GM12891 (cell line): ENCODE data around the gene PLPP3.

ENCODE experiments used
- PAX5 ChIP-seq: IDR thresholded peaks from 2 replicates; pipeline ENCODE4 v1.6.1; 2011; ENCODE audit warnings: low read length, moderate library complexity, mild to moderate bottlenecking; ENCODE audit not compliant: insufficient read depth, severe bottlenecking
- POLR2A ChIP-seq: IDR thresholded peaks from 2 replicates; pipeline ENCODE4 v1.6.1; 2011; ENCODE audit warnings: low read depth, low read length, control low read depth
- POLR2AphosphoS5 ChIP-seq: IDR thresholded peaks from 2 replicates; pipeline ENCODE4 v1.6.1; 2011; ENCODE audit warnings: low read depth, low read length, control low read depth
- POU2F2 ChIP-seq: IDR thresholded peaks from 2 replicates; pipeline ENCODE4 v1.6.1; 2011; ENCODE audit warnings: low read depth, mild to moderate bottlenecking, control low read depth, low read length, moderate library complexity
- SPI1 ChIP-seq: IDR thresholded peaks from 2 replicates; pipeline ENCODE4 v1.6.1; 2011; ENCODE audit warnings: low read depth, low read length, control low read depth
- TAF1 ChIP-seq: IDR thresholded peaks from 2 replicates; pipeline ENCODE4 v1.6.1; 2011; ENCODE audit warnings: low read depth, low read length, control low read depth

- TF ChIP-seq TAF1 (no peak), POLR2A (no peak), POLR2AphosphoS5 (no peak), POU2F2 (no peak), SPI1 (no peak), PAX5 (no peak)
Measured at GRCh38 chr1:56543783-56544612, 35.4 kb downstream of the PLPP3 start.
